Lower leg skin (tissue), 4 donors: ENCODE measurements around the gene CMTM8. TPM values are rescaled to one million over a fixed set of nuclear protein-coding genes. Genes with fewer than 3 reads are reported as not detected.

Source experiments
- DNase-seq, 2 donors: peaks; one replicate each; pipeline ENCODE4 v3.0.0-alpha.2; 2019; ENCODE audit warnings: low spot score in 2 of 2
- H3K4me3 ChIP-seq: fragments of 200-600 bp; sonication (generic); 2 replicates; pipeline ENCODE4 v1.5.1; 2017; ENCODE audit warnings: mild to moderate bottlenecking, low read depth; ENCODE audit not compliant: poor library complexity, severe bottlenecking
- POLR2A ChIP-seq, 2 donors: fragments of 450-650 bp; IDR thresholded peaks; one replicate each; pipeline ENCODE4 v1.6.1; 2016 to 2017; ENCODE audit warnings: antibody characterized with exemption in 2 of 2, mild to moderate bottlenecking in 1 of 2, moderate library complexity in 1 of 2
- WGBS, 2 donors: methylation state at CpG; one replicate each; pipeline ENCODE4 v1.1.5; 2018; 5-methylcytosine and 5-hydroxymethylcytosine counted together
- intact Hi-C: fragments of 100-400 bp; cut with DNase I; formaldehyde crosslinking; loops from one replicate; pipeline ENCODE4 v1.15.0; 2023; ENCODE audit warnings: low total_unique reads
- total RNA-seq, 4 donors: library from RNA; depleted of rRNA; stranded (reverse); fragments of >200 nt; gene quantifications; one replicate each; pipeline ENCODE4 v1.1.0, GENCODE V29; 2016
- TF ChIP-seq, protein P1 (sequence below), 3 donors: fragments of 450-650 bp; IDR thresholded peaks; one replicate each; pipeline ENCODE4 v1.5.1; 2016; ENCODE audit warnings: antibody characterized with exemption in 3 of 3, mild to moderate bottlenecking in 3 of 3, moderate library complexity in 2 of 3

Gene CMTM8
- total RNA-seq, 4 donors from 2014 or later, result 11.0 to 24.7 (median 15.5) TPM

DNA sequence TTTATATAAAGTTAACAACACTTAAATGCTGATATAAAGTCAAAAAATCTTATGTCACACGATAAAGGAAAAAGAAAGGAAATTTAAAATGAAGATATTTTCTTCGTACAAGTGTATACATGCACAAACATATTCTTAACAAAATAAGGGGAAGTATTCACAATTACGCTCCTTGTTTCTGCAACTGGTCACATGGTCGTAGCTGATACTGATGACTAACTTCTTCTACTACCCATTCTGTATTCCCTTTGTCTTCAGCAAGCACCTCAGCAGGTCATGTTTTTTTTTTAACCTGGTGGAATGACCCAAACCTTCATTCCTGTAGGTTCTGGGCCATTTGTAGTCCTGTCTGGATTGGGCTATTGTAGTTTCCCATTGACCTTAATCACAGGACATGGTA lies 30.0 kb upstream of the CMTM8 start:
- WGBS, 2 donors, result 83 to 87% methylated on average over 4 of the region's 4 CpGs
- H3K4me3 ChIP-seq, result no peak overlapping the region
- no peak for DNase-seq
- no peak for TF ChIP-seq POLR2A (IDR thresholded peaks at IDR 0.05)
- TF ChIP-seq, protein P1, sequence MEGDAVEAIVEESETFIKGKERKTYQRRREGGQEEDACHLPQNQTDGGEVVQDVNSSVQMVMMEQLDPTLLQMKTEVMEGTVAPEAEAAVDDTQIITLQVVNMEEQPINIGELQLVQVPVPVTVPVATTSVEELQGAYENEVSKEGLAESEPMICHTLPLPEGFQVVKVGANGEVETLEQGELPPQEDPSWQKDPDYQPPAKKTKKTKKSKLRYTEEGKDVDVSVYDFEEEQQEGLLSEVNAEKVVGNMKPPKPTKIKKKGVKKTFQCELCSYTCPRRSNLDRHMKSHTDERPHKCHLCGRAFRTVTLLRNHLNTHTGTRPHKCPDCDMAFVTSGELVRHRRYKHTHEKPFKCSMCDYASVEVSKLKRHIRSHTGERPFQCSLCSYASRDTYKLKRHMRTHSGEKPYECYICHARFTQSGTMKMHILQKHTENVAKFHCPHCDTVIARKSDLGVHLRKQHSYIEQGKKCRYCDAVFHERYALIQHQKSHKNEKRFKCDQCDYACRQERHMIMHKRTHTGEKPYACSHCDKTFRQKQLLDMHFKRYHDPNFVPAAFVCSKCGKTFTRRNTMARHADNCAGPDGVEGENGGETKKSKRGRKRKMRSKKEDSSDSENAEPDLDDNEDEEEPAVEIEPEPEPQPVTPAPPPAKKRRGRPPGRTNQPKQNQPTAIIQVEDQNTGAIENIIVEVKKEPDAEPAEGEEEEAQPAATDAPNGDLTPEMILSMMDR (IDR thresholded peaks at IDR 0.05), result no peak
- intact Hi-C loops, result no loop called here

DNA sequence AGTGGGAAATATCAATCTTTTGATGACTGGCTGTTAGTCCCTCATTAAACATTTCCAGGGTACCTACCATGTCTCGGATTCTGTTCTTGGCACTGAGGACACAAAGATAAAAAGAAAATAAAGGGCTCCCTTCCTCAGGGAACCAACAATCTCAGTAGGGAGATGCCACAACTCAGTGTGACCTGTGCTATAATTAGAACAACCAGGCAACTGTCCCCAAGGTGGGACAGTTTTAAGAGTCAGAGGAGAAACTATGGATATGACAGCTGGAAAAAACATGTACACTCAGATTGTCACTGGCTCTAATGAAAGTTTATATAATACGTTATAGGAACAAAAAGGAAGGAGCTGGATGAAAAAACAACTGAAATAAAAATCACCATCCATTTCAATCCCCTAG lies 23.3 kb upstream of the CMTM8 start:
- TF ChIP-seq POLR2A (IDR thresholded peaks at IDR 0.05), result no peak
- TF ChIP-seq, protein P1 (IDR thresholded peaks at IDR 0.05), result no peak
- intact Hi-C loops, result no loop called here
- 81 to 90% methylated on average over 2 of the region's 2 CpGs for WGBS, 2 donors

DNA sequence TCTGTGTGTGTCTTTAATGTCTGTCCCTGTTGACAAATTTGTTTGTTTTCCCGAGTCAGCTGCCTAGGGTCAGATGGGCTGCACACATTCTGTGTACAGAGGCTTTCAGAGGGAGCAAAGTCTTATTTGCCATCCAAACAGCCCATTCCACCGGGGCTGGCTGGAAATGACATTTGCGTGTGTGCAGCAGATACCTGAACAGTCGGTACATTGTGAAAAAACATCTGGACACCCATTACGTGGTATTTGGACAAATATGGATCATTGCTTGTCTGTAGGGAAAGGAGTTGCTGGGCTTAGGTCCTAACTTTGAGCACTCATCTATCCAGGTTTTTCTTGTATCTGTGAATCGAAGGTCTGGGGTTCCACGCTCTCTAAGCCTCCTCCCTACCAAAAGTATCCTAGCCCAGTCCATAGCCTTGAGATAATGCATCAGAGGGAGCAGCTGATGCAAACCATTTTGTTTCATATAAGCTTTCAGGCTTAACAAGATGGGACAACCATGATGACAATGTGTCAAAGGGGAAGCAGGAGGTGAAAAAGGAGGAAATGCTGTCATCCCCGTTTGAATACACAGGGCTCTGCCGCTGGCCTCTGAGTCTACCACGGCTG lies 22.2 kb upstream of the CMTM8 start:
- no peak overlapping the region for H3K4me3 ChIP-seq
- TF ChIP-seq POLR2A (IDR thresholded peaks at IDR 0.05), result no peak
- TF ChIP-seq, protein P1 (IDR thresholded peaks at IDR 0.05), result no peak
- intact Hi-C loops, result no loop called here
- DNase-seq, result no peak
- 54 to 59% methylated on average over 10 of the region's 10 CpGs for WGBS, 2 donors

More for the DNA sequence above, 23.3 kb upstream of the CMTM8 start:
- no peak for DNase-seq
- H3K4me3 ChIP-seq, result no peak overlapping the region

DNA sequence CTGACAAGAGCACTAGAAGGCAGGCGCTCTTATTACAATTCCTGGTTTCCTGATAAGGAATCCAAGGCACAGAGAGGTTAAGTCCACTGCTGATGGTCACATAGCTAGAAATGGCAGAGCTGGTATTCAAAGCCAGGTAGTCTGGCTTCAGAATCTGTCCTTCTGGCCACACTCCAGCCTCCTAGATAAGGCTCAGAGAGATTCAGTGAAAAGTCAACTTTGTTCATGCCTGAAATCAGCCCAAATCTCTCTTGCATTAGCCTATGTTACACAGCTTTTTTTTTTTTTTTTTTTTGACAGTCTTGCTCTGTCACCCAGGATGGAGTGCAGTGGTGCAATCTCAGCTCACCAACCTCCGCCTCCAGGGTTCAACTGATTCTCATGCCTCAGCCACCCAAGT lies 21.1 kb upstream of the CMTM8 start:
- WGBS, 2 donors, result 95 to 100% methylated on average over 2 of the region's 2 CpGs
- no peak for DNase-seq
- no peak overlapping the region for H3K4me3 ChIP-seq
- TF ChIP-seq POLR2A (IDR thresholded peaks at IDR 0.05), result no peak
- TF ChIP-seq, protein P1 (IDR thresholded peaks at IDR 0.05), result no peak
- intact Hi-C loops, result no loop called here

DNA sequence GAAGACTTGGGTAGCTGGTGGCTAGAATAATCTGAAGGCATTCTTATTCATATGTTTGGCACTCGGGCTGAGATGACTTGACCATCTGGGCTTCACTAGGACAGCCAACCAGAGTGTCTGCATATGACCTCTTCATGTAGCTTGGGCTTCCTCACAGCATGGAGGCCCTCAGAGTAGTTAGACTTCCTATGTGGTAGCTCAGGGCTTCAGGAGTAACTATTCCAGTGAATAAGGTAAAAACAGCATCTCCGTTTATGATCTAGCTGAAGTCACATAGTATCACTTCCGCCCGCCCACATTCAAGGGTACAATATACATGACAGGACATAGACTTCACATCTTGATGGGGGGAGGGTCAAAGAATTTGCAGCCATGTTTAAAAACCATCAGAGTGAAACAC lies 18.9 kb upstream of the CMTM8 start:
- TF ChIP-seq POLR2A (IDR thresholded peaks at IDR 0.05), result no peak
- TF ChIP-seq, protein P1 (IDR thresholded peaks at IDR 0.05), result no peak
- WGBS, 2 donors, result 71 to 75% methylated on average over 4 of the region's 4 CpGs
- intact Hi-C loops, result no loop called here
- no peak for DNase-seq
- no peak overlapping the region for H3K4me3 ChIP-seq

DNA sequence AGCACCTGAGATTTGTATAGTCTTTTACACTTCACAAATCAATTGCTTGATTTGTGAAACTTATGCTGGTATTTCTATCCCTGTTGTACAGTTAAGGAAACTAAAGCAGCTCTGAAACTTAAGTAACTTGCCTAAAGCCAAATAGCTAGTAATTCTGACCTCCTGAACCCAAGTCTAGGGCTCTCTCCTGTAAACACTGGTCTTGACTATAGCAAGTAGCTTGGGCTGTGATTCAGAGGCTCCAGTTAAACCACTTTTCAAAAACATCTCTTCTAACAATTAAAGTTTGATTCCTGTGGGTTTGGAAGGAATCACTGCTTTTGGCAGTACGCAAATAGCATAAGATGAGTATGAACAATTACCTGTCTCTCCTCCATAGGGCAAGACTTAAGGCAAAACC lies 18.5 kb upstream of the CMTM8 start:
- DNase-seq, result no peak
- TF ChIP-seq POLR2A (IDR thresholded peaks at IDR 0.05), result no peak
- TF ChIP-seq, protein P1 (IDR thresholded peaks at IDR 0.05), result no peak
- intact Hi-C loops, result no loop called here
- 89 to 94% methylated on average over 1 of the region's 1 CpG for WGBS, 2 donors
- H3K4me3 ChIP-seq, result no peak overlapping the region
